BJ (cell line): ENCODE data around the gene FES. TPM values are rescaled to one million over a fixed set of nuclear protein-coding genes. Genes with fewer than 3 reads are reported as not detected.

Source experiments
- CTCF ChIA-PET: fragments of 350-600 bp; formaldehyde crosslinking; extraction: SDS; loops from one replicate; lab custom pipeline; 2021; ENCODE audit warnings: antibody characterized with exemption, inconsistent platforms; lab: Yijun Ruan, JAX
- POLR2A ChIA-PET: fragments of 300-600 bp; sonication (Branson Sonifier 250); formaldehyde crosslinking; extraction: SDS; loops from one replicate; lab custom pipeline; 2021; ENCODE audit warnings: antibody characterized with exemption; lab: Charles Lee
- DNase-seq: peaks from one replicate; pipeline ENCODE4 v3.0.0-alpha.2; 2011; ENCODE audit warnings: low read depth
- H3K27me3 ChIP-seq: 2 replicates; pipeline ENCODE4 v1.6.0; 2011; ENCODE audit warnings: low read length; ENCODE audit not compliant: control insufficient read depth, insufficient read depth
- H3K36me3 ChIP-seq: 2 replicates; pipeline ENCODE4 v1.5.1; 2011; ENCODE audit warnings: low read length; ENCODE audit not compliant: control insufficient read depth, insufficient read depth
- H3K4me3 ChIP-seq: 2 replicates; pipeline ENCODE4 v1.5.1; 2011; ENCODE audit warnings: low read depth, mild to moderate bottlenecking, control low read depth, low read length
- CTCF ChIP-seq: IDR thresholded peaks from 2 replicates; pipeline ENCODE4 v1.5.1; 2011; ENCODE audit warnings: low read depth, mild to moderate bottlenecking, control low read depth, inconsistent platforms, low read length, moderate library complexity; ENCODE audit not compliant: insufficient read depth
- polyA plus RNA-seq: library from polyadenylated mRNA; depleted of rRNA; stranded (reverse); fragments of >200 nt; gene quantifications from 2 replicates; pipeline ENCODE4 v1.2.3, GENCODE V29; 2011; rRNA removed
- small RNA-seq: library from RNA; depleted of rRNA; stranded (forward); fragments of <200 nt; gene quantifications from one replicate; pipeline ENCODE3, GENCODE V24; 2012; ENCODE audit warnings: low replicate concordance, low read depth; ENCODE audit not compliant: insufficient read length

FES gene
- polyA plus RNA-seq, 1 experiment, result 11.1 TPM

GRCh38 chr15:90945091-90945490 lies 60.8 kb downstream of the FES start:
- no peak for TF ChIP-seq CTCF
- DNase-seq, result no peak
- Histone ChIP-seq H3K27me3 (no peaks in the 10 kb centered on the region), H3K4me3 (no peak overlapping the region), H3K36me3 (peaks cover 54% of the 10 kb centered on the region)
- ChIA-PET CTCF (interaction anchor here (4.5 to 10.2 kb wide), 2 partner anchors 12 kb away, joined by 25 to 87 read pairs; partner anchors contain the start of genes HDDC3 and UNC45A), POLR2A (no interaction called here)

Small RNAs within 50 kb of the gene (small RNA-seq; reads per million reads assigned to genes)
- gene RN7SL363P, result not detected

Other genes starting within 250 kb of the FES start
- gene BLM, start 167.2 kb upstream of the FES start, polyA plus RNA-seq, result 1.3 and 2.4 TPM in 2 replicates
- 19.6 and 30.9 TPM in 2 replicates for gene FURIN, start 15.9 kb upstream of the FES start, polyA plus RNA-seq
- gene MAN2A2, start 18.8 kb downstream of the FES start, polyA plus RNA-seq, result 7.2 and 40.4 TPM in 2 replicates
- 12.3 and 12.4 TPM in 2 replicates for gene HDDC3, start 48.0 kb downstream of the FES start, polyA plus RNA-seq
- gene UNC45A, start 50.8 kb downstream of the FES start, polyA plus RNA-seq, result 69.8 and 93.8 TPM in 2 replicates
- 7.0 and 9.6 TPM in 2 replicates for gene RCCD1, start 70.4 kb downstream of the FES start, polyA plus RNA-seq
- 173 and 199 TPM in 2 replicates for gene PRC1, start 110.0 kb downstream of the FES start, polyA plus RNA-seq
- gene VPS33B, start 138.1 kb downstream of the FES start, polyA plus RNA-seq, result 12.7 and 15.5 TPM in 2 replicates
- 0.01 TPM in 1 of 2 replicates, not detected in the other for gene SV2B, start 215.8 kb downstream of the FES start, polyA plus RNA-seq